HepG2 (cell line): ENCODE measurements around the gene TMEM107. TPM values are rescaled to one million over a fixed set of nuclear protein-coding genes. Genes with fewer than 3 reads are reported as not detected.

Experiments
- MED13 ChIP-seq: sonication (generic); formaldehyde crosslinking; IDR thresholded peaks from 2 replicates; pipeline ENCODE4 v1.5.0; 2020; ENCODE audit warnings: missing genetic modification reagents
- NFYC ChIP-seq: IDR thresholded peaks from 2 replicates; pipeline ENCODE4 v1.6.1; 2016; ENCODE audit warnings: missing genetic modification reagents, missing compliant biosample characterization
- NR3C1 ChIP-seq: sonication (generic); formaldehyde crosslinking; IDR thresholded peaks from 2 replicates; pipeline ENCODE4 v1.4.0; 2020; ENCODE audit warnings: missing genetic modification reagents
- POLR2G ChIP-seq: fragments of 200-400 bp; formaldehyde crosslinking; IDR thresholded peaks from 2 replicates; pipeline ENCODE4 v1.6.1; 2018; ENCODE audit warnings: mild to moderate bottlenecking, low read depth, low read length, moderate library complexity
- SRSF4 ChIP-seq: fragments of 200-400 bp; formaldehyde crosslinking; IDR thresholded peaks from one replicate; pipeline ENCODE4 v1.6.1; 2018; ENCODE audit warnings: mild to moderate bottlenecking, low read depth, low read length, moderate library complexity; ENCODE audit not compliant: poor library complexity, severe bottlenecking
- ZFX ChIP-seq: sonication (generic); formaldehyde crosslinking; IDR thresholded peaks from 2 replicates; pipeline ENCODE4 v1.4.0; 2020; ENCODE audit warnings: mild to moderate bottlenecking, low read depth, missing genetic modification reagents, moderate library complexity
- ZNF20 ChIP-seq: sonication (generic); formaldehyde crosslinking; IDR thresholded peaks from 2 replicates; pipeline ENCODE4 v1.4.0; 2020; ENCODE audit warnings: mild to moderate bottlenecking, moderate library complexity, missing genetic modification reagents
- ZNF383 ChIP-seq: sonication (generic); formaldehyde crosslinking; IDR thresholded peaks from 2 replicates; pipeline ENCODE4 v1.4.0; 2020; ENCODE audit warnings: missing genetic modification reagents, mild to moderate bottlenecking, borderline replicate concordance
- ZNF446 ChIP-seq: sonication (generic); formaldehyde crosslinking; IDR thresholded peaks from 2 replicates; pipeline ENCODE4 v1.5.0; 2020; ENCODE audit warnings: mild to moderate bottlenecking, missing genetic modification reagents
- ZNF569 ChIP-seq: sonication (generic); formaldehyde crosslinking; IDR thresholded peaks from 2 replicates; pipeline ENCODE4 v1.5.0; 2020; ENCODE audit warnings: mild to moderate bottlenecking, missing genetic modification reagents, moderate library complexity, borderline replicate concordance
- polyA plus RNA-seq, 8 experiments: library from polyadenylated mRNA; depleted of rRNA in 3 of 8; stranded (reverse) in 7 of 8; unstranded in 1 of 8; fragments of >200 nt; fragmentation: Illumina TruSeq in 4 of 8; extraction: Trizol in 4 of 8; gene quantifications; 2 replicates each; pipeline versions ENCODE4 v1.2.1 to v1.2.3, GENCODE V29; 2011 to 2016; ENCODE audit warnings: low read depth in 4 of 8, missing spikeins in 1 of 8, mixed read lengths in 1 of 8; ENCODE audit not compliant: insufficient read depth in 1 of 8
- total RNA-seq, 5 experiments: library from RNA; depleted of rRNA; stranded (reverse); fragments of >200 nt; fragmentation: Illumina TruSeq; extraction: Trizol; gene quantifications; 2 replicates each; pipeline ENCODE4 v1.2.3, GENCODE V29; 2016; ENCODE audit warnings: low read depth in 1 of 5
- TF ChIP-seq, protein P1 (sequence below), 2 experiments: IDR thresholded peaks; 2 replicates each; pipeline ENCODE4 v1.6.1; 2011 to 2012; ENCODE audit warnings: low read length in 2 of 2, borderline replicate concordance in 1 of 2, low read depth in 1 of 2, mild to moderate bottlenecking in 1 of 2, moderate library complexity in 1 of 2
- TF ChIP-seq, protein P2 (sequence below): IDR thresholded peaks from 2 replicates; pipeline ENCODE4 v1.6.1; 2016; ENCODE audit warnings: mild to moderate bottlenecking
- TF ChIP-seq, protein P3 (sequence below): sonication (generic); formaldehyde crosslinking; IDR thresholded peaks from 2 replicates; pipeline ENCODE4 v1.5.0; 2020; ENCODE audit warnings: mild to moderate bottlenecking, missing genetic modification reagents, borderline replicate concordance

TMEM107 gene
- total and polyA plus RNA-seq, 2 of the 13 experiments (the other 11 are each of a cell fraction or from before 2014, with no cell fraction given), result 7.2 to 15.3 TPM

- no peak for TF ChIP-seq ZNF383 (CRISPR knock-in tag)
- peak; percentile 96 for TF ChIP-seq MED13 (CRISPR knock-in tag)
- TF ChIP-seq NFYC, result peak; percentile 65
- no peak; the same call in 1 of the 2 replicates for TF ChIP-seq ZNF569 (CRISPR knock-in tag)
- TF ChIP-seq ZNF20, result 0 out of 2 replicates have a peak, but pooled peaks have one; percentile 39
- TF ChIP-seq ZFX (CRISPR knock-in tag), result peak; percentile 44
- TF ChIP-seq, protein P1, sequence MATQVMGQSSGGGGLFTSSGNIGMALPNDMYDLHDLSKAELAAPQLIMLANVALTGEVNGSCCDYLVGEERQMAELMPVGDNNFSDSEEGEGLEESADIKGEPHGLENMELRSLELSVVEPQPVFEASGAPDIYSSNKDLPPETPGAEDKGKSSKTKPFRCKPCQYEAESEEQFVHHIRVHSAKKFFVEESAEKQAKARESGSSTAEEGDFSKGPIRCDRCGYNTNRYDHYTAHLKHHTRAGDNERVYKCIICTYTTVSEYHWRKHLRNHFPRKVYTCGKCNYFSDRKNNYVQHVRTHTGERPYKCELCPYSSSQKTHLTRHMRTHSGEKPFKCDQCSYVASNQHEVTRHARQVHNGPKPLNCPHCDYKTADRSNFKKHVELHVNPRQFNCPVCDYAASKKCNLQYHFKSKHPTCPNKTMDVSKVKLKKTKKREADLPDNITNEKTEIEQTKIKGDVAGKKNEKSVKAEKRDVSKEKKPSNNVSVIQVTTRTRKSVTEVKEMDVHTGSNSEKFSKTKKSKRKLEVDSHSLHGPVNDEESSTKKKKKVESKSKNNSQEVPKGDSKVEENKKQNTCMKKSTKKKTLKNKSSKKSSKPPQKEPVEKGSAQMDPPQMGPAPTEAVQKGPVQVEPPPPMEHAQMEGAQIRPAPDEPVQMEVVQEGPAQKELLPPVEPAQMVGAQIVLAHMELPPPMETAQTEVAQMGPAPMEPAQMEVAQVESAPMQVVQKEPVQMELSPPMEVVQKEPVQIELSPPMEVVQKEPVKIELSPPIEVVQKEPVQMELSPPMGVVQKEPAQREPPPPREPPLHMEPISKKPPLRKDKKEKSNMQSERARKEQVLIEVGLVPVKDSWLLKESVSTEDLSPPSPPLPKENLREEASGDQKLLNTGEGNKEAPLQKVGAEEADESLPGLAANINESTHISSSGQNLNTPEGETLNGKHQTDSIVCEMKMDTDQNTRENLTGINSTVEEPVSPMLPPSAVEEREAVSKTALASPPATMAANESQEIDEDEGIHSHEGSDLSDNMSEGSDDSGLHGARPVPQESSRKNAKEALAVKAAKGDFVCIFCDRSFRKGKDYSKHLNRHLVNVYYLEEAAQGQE (IDR thresholded peaks at IDR 0.05; ENCODE audit: borderline replicate concordance in 1 of 2, low read depth in 1 of 2, low read length in 2 of 2), result peak in 1 of 2 experiments; percentile 73; a peak in 1 of 4 replicates
- TF ChIP-seq, protein P2, sequence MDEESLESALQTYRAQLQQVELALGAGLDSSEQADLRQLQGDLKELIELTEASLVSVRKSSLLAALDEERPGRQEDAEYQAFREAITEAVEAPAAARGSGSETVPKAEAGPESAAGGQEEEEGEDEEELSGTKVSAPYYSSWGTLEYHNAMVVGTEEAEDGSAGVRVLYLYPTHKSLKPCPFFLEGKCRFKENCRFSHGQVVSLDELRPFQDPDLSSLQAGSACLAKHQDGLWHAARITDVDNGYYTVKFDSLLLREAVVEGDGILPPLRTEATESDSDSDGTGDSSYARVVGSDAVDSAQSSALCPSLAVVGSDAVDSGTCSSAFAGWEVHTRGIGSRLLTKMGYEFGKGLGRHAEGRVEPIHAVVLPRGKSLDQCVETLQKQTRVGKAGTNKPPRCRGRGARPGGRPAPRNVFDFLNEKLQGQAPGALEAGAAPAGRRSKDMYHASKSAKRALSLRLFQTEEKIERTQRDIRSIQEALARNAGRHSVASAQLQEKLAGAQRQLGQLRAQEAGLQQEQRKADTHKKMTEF (CRISPR knock-in tag), result peak; percentile 99
- TF ChIP-seq, protein P3, sequence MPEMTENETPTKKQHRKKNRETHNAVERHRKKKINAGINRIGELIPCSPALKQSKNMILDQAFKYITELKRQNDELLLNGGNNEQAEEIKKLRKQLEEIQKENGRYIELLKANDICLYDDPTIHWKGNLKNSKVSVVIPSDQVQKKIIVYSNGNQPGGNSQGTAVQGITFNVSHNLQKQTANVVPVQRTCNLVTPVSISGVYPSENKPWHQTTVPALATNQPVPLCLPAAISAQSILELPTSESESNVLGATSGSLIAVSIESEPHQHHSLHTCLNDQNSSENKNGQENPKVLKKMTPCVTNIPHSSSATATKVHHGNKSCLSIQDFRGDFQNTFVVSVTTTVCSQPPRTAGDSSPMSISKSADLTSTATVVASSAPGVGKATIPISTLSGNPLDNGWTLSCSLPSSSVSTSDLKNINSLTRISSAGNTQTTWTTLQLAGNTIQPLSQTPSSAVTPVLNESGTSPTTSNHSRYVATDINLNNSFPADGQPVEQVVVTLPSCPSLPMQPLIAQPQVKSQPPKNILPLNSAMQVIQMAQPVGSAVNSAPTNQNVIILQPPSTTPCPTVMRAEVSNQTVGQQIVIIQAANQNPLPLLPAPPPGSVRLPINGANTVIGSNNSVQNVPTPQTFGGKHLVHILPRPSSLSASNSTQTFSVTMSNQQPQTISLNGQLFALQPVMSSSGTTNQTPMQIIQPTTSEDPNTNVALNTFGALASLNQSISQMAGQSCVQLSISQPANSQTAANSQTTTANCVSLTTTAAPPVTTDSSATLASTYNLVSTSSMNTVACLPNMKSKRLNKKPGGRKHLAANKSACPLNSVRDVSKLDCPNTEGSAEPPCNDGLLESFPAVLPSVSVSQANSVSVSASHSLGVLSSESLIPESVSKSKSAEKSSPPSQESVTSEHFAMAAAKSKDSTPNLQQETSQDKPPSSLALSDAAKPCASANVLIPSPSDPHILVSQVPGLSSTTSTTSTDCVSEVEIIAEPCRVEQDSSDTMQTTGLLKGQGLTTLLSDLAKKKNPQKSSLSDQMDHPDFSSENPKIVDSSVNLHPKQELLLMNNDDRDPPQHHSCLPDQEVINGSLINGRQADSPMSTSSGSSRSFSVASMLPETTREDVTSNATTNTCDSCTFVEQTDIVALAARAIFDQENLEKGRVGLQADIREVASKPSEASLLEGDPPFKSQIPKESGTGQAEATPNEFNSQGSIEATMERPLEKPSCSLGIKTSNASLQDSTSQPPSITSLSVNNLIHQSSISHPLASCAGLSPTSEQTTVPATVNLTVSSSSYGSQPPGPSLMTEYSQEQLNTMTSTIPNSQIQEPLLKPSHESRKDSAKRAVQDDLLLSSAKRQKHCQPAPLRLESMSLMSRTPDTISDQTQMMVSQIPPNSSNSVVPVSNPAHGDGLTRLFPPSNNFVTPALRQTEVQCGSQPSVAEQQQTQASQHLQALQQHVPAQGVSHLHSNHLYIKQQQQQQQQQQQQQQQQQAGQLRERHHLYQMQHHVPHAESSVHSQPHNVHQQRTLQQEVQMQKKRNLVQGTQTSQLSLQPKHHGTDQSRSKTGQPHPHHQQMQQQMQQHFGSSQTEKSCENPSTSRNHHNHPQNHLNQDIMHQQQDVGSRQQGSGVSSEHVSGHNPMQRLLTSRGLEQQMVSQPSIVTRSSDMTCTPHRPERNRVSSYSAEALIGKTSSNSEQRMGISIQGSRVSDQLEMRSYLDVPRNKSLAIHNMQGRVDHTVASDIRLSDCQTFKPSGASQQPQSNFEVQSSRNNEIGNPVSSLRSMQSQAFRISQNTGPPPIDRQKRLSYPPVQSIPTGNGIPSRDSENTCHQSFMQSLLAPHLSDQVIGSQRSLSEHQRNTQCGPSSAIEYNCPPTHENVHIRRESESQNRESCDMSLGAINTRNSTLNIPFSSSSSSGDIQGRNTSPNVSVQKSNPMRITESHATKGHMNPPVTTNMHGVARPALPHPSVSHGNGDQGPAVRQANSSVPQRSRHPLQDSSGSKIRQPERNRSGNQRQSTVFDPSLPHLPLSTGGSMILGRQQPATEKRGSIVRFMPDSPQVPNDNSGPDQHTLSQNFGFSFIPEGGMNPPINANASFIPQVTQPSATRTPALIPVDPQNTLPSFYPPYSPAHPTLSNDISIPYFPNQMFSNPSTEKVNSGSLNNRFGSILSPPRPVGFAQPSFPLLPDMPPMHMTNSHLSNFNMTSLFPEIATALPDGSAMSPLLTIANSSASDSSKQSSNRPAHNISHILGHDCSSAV (CRISPR knock-in tag), result no peak
- peak; percentile 29; the same call in 1 of the 2 replicates for TF ChIP-seq ZNF446 (CRISPR knock-in tag)
- no peak for TF ChIP-seq SRSF4
- TF ChIP-seq POLR2G, result peak; percentile 100
- TF ChIP-seq NR3C1 (CRISPR knock-in tag), result no peak
Observed at GRCh38 chr17:8173056-8173870, 2.9 kb downstream of the TMEM107 start (continued).
